ENCODE measurements around the gene FUT1. TPM values are rescaled to one million over a fixed set of nuclear protein-coding genes. Genes with fewer than 3 reads are reported as not detected.

FUT1 gene
- total RNA-seq, 1 donor from 2014 or later, result 5.7 TPM

GRCh38 chr19:48755787-48756186 lies 3.3 kb upstream of the FUT1 start:
- Mint-ChIP-seq H3K27ac (ENCODE audit: unreplicated experiment) (no peak overlapping the region), H3K4me3 (ENCODE audit: unreplicated experiment) (no peak overlapping the region), H3K9me3 (ENCODE audit: unreplicated experiment) (no peaks in the 10 kb centered on the region), H3K36me3 (ENCODE audit: low read depth, unreplicated experiment) (peaks cover 4% of the 10 kb centered on the region), H3K4me1 (ENCODE audit: unreplicated experiment) (peaks cover 22% of the 10 kb centered on the region), H3K27me3 (ENCODE audit: unreplicated experiment) (peaks cover 13% of the 10 kb centered on the region)
- no peak for DNase-seq (ENCODE audit: low spot score)
- no peak for TF ChIP-seq CTCF (IDR thresholded peaks at IDR 0.05; ENCODE audit: unreplicated experiment)

- Mint-ChIP-seq H3K4me1 (ENCODE audit: unreplicated experiment) (peaks cover 16% of the 10 kb centered on the region), H3K36me3 (ENCODE audit: low read depth, unreplicated experiment) (peaks cover 4% of the 10 kb centered on the region), H3K9me3 (ENCODE audit: unreplicated experiment) (no peaks in the 10 kb centered on the region), H3K27ac (ENCODE audit: unreplicated experiment) (no peak within 1 kb of the TSS), H3K27me3 (ENCODE audit: unreplicated experiment) (peaks cover 10% of the 10 kb centered on the region), H3K4me3 (ENCODE audit: unreplicated experiment) (no peak within 1 kb of the TSS)
- no peak for TF ChIP-seq CTCF (IDR thresholded peaks at IDR 0.05; ENCODE audit: unreplicated experiment)
- DNase-seq (ENCODE audit: low spot score), result no peak
Measured at GRCh38 chr19:48755084-48755641, 2.7 kb upstream of the FUT1 start, which contains the start of gene FGF21. FGF21 (plus strand) TSS chr19:48755524; CDS start chr19:48756237, 713 bp downstream.

- DNase-seq (ENCODE audit: low spot score), result no peak
- H3K9me3 Mint-ChIP-seq (ENCODE audit: unreplicated experiment), result no peaks in the 10 kb centered on the region
- no peak for TF ChIP-seq CTCF (IDR thresholded peaks at IDR 0.05; ENCODE audit: unreplicated experiment)
- H3K4me3 Mint-ChIP-seq (ENCODE audit: unreplicated experiment), result peak overlapping the region; percentile 91
- H3K27me3 Mint-ChIP-seq (ENCODE audit: unreplicated experiment), result peaks cover 7% of the 10 kb centered on the region
- H3K36me3 Mint-ChIP-seq (ENCODE audit: low read depth, unreplicated experiment), result peaks cover 4% of the 10 kb centered on the region
- H3K27ac Mint-ChIP-seq (ENCODE audit: unreplicated experiment), result peak overlapping the region; percentile 74
- H3K4me1 Mint-ChIP-seq (ENCODE audit: unreplicated experiment), result peaks cover 16% of the 10 kb centered on the region
Measured at GRCh38 chr19:48751845-48752495, 471 bp downstream of the FUT1 start.

GRCh38 chr19:48750771-48751504 lies 1.5 kb downstream of the FUT1 start:
- Mint-ChIP-seq H3K36me3 (ENCODE audit: low read depth, unreplicated experiment) (peaks cover 4% of the 10 kb centered on the region), H3K4me1 (ENCODE audit: unreplicated experiment) (peaks cover 20% of the 10 kb centered on the region), H3K9me3 (ENCODE audit: unreplicated experiment) (no peaks in the 10 kb centered on the region), H3K27ac (ENCODE audit: unreplicated experiment) (peak overlapping the region; percentile 88), H3K27me3 (ENCODE audit: unreplicated experiment) (peaks cover 7% of the 10 kb centered on the region), H3K4me3 (ENCODE audit: unreplicated experiment) (peak overlapping the region; percentile 86)
- DNase-seq (ENCODE audit: low spot score), result no peak
- TF ChIP-seq CTCF (IDR thresholded peaks at IDR 0.05; ENCODE audit: unreplicated experiment), result no peak

- peaks cover 9% of the 10 kb centered on the region for H3K27me3 Mint-ChIP-seq (ENCODE audit: unreplicated experiment)
- peaks cover 4% of the 10 kb centered on the region for H3K36me3 Mint-ChIP-seq (ENCODE audit: low read depth, unreplicated experiment)
- H3K9me3 Mint-ChIP-seq (ENCODE audit: unreplicated experiment), result no peaks in the 10 kb centered on the region
- no peak overlapping the region for H3K27ac Mint-ChIP-seq (ENCODE audit: unreplicated experiment)
- H3K4me3 Mint-ChIP-seq (ENCODE audit: unreplicated experiment), result no peak overlapping the region
- no peak for TF ChIP-seq CTCF (IDR thresholded peaks at IDR 0.05; ENCODE audit: unreplicated experiment)
- DNase-seq (ENCODE audit: low spot score), result no peak
- peaks cover 21% of the 10 kb centered on the region for H3K4me1 Mint-ChIP-seq (ENCODE audit: unreplicated experiment)
Measured at GRCh38 chr19:48750351-48750750, 2.1 kb downstream of the FUT1 start.

All from endothelial cell (in vitro differentiated cells).